Activated naive CD4-positive, alpha-beta T cell treated with Interleukin-2 at 50 U/mL for 16 hours (primary cell): ENCODE measurements around the gene QARS1.
A peak's percentile ranks its signal among the peaks of the same experiment; 100 is the strongest.

Experiments used
- DNase-seq: peaks from one replicate; pipeline ENCODE4 v3.0.0-alpha.2; 2020

Gene QARS1

GRCh38 chr3:49120096-49120437 is 15.5 kb upstream of the QARS1 start:
- peak; percentile 3 for DNase-seq

GRCh38 chr3:49119439-49119838 is 14.9 kb upstream of the QARS1 start:
- no peak for DNase-seq

DNA sequence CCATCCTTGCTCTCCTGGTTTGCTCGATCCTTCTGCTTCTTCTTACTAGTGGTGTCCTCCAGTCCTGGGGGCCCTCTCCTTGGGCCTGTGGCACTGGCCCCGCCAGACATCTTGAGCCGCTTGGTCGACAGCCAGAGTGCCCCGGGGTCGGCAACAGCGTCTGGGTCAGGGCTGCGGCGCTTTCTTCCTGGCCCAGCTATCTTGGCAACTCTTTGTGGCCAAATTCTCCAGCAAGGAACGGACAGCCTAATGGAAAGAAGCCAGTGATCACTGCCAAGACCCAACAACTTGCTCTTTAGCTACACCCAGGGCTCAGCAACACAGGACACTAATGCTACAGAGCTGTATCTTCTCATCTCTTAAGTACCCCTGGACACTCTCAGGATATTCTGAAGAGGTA is 14.5 kb upstream of the QARS1 start:
- no peak for DNase-seq

- DNase-seq: no peak
These were observed 7.7 kb upstream of the QARS1 start for GRCh38 chr3:49112262-49112661.

DNA sequence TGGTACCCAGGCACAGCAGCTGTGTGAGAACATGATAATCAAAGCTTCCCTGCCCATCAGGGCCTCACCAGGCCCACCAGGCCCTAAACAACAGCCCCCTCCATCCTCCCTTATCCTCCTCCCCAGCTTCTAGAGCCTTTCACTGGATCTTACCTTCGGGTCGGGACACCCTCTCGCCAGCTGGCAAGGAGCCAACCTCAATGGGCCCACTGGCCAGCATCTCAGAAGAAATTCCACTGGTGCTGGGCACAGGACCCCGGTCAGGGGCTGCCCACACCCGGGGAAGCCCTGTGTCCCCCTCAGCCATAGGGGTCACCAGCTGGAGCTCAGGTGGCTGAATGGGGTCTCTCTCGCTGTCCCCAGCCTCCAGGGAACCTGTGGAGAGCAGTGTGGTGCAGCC is 6.8 kb upstream of the QARS1 start:
- no peak for DNase-seq

DNA sequence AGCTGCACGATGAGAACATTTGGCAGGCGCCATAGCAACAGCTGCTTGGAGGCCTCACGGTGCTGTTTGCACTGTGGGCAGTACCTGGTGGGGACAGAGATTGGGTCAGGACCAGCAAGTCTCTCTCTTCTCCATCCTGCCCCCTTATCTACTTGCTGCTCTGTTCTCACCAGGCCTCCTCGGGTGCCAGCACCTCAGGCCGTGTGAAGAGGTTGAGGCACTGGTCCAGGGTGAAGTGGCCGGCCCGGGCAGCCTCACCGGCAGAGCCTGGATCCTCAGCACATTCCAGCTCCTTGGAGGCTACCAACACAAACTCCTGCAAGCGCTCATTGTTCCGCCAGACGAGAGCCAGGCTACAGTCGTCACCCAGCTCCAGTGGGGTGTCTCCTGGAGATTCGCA is 6.2 kb upstream of the QARS1 start:
- DNase-seq: no peak

DNA sequence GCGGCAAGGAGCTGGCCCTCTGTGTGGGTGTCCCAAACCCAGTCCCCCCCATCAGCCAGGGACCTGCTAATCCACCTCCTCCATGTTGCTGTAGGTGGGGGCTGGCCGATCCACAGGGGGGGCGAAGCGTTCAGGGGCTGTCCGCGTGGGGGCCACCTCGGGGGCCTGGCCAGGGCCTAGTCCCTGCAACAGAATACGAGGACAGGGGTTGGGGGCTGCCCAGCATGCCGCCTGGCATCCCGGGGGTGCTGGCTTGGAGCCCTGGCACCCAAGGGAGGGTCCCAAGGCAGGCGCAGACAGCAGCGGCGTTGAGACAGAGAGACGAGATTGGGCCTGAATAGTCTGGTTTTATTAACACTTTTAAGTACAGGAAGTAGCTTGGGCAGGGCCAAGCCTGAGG is 3.8 kb upstream of the QARS1 start:
- DNase-seq: no peak

GRCh38 chr3:49104052-49104426 is 518 bp downstream of the QARS1 start:
- no peak for DNase-seq

GRCh38 chr3:49100046-49100615 is 4.4 kb downstream of the QARS1 start:
- no peak for DNase-seq

GRCh38 chr3:49098910-49099630 is 5.5 kb downstream of the QARS1 start:
- DNase-seq: no peak

DNA sequence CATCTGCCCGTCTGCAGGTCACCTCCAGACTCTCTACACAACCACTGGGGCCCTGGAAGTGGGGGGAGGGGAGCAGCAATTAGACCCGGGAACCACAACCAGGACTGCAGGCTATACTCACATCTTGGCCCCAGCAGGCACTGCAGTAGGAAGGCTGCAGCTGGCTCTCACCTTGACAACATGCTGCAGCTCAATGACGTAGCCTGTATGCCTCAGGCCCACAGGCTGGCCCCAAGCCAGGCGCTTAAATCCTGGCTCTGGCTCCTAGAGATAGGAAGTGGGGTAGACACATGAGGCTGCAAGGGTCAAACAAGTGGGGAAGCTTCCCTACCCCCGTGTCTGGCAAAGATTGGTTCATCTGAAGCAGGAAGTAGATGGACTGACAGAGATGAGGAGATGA is 6.1 kb downstream of the QARS1 start:
- DNase-seq: no peak

GRCh38 chr3:49093853-49094767 is 10.4 kb downstream of the QARS1 start, which contains the start of gene QRICH1:
Gene QRICH1 (minus strand): TSS chr3:49094071. CDS start chr3:49077017, 17,054 bp downstream.
- DNase-seq: peak; percentile 96

GRCh38 chr3:49092938-49093852 is 11.4 kb downstream of the QARS1 start:
- DNase-seq: peak; percentile 83

GRCh38 chr3:49081429-49081828 is 23.1 kb downstream of the QARS1 start:
- DNase-seq: no peak

GRCh38 chr3:49079270-49079669 is 25.3 kb downstream of the QARS1 start:
- DNase-seq: no peak

- DNase-seq: no peak
These were observed 27.9 kb downstream of the QARS1 start for GRCh38 chr3:49076646-49077045.

- no peak for DNase-seq
These were observed 28.4 kb downstream of the QARS1 start for GRCh38 chr3:49076116-49076515.

DNA sequence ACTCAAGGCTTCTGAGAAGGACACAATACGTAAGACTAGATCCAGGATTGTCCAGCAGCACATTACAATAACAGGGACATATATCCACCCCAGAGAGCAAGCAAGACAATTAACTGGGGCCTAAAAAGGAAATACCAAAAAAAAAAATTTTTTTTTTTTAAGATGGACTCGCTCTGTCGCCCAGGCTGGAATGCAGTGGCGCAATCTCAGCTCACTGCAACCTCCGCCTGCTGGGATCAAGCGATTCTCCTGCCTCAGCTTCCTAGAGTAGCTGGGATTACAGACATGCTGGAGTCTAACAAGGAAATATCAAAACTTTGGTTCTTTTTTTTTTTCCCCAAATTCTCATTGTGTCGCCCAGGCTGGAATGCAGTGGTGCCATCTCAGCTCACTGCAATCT is 46.5 kb downstream of the QARS1 start:
- DNase-seq: no peak

DNA sequence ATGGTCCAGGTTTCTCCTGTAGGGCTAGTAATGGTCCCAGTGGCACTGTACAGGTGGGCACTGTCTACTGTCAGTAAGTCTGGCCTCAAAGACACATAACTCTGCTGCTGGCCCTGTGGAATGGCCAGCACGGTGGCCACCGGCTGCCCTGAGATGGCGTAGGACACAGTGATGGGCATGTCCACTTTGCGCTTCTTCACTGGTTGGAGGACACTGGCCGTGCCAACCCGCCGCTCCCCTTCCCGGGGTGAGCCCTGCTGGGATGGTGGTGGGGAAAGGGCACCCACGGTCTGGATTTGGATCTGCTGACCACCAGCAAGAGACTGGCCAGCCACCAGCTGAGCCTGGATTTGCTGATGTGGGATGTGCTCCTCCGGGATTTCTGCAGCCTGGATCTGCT is 47.3 kb downstream of the QARS1 start:
- no peak for DNase-seq

DNA sequence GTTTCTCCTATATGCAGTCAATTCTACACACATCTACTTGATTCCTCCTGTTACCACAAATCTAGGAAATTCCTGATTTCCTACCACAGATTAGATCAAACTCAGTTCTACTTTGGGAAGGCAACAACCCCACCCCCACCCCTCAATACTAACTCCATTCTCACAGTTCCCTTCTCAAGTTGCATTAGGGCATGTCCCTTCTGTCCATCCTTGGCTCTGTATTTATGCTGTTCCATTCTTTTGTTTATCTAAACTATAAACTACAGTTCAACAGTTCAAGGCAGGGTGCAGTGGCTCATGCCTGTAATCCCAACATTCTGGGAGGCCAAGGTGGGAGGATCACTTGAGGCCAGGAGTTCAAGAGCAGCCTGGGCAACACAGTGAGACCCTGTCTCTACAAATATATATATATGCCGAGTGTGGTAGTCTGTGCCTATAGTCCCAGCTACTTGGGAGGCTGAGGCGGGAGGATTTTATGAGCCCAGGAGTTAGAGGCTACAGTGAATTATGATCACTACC is 50.2 kb downstream of the QARS1 start:
- DNase-seq: no peak

- no peak for DNase-seq
These were observed 51.0 kb downstream of the QARS1 start for GRCh38 chr3:49053543-49053942.
